Upper lobe of right lung (tissue), 1 donor: ENCODE results near the gene AIG1. TPM values are rescaled to one million over a fixed set of nuclear protein-coding genes. Genes with fewer than 3 reads are reported as not detected.

Experiments
- ATAC-seq: fragments of 200-7000 bp; cut with Tn5 transposase; one replicate; pipeline ENCODE4 v1.9.1; 2020; ENCODE audit warnings: mild to moderate bottlenecking, moderate library complexity
- DNase-seq: peaks from one replicate; pipeline ENCODE4 v3.0.0-alpha.2; 2020
- H3K27ac ChIP-seq: fragments of 200-600 bp; one replicate; pipeline ENCODE4 v1.8.0; 2022
- H3K27me3 ChIP-seq: fragments of 200-600 bp; one replicate; pipeline ENCODE4 v1.8.0; 2022; ENCODE audit warnings: mild to moderate bottlenecking
- H3K36me3 ChIP-seq: fragments of 200-600 bp; one replicate; pipeline ENCODE4 v1.8.0; 2022
- H3K4me1 ChIP-seq: fragments of 200-600 bp; one replicate; pipeline ENCODE4 v1.8.0; 2022
- H3K4me3 ChIP-seq: fragments of 200-600 bp; one replicate; pipeline ENCODE4 v1.8.0; 2022; ENCODE audit warnings: mild to moderate bottlenecking
- H3K9me3 ChIP-seq: fragments of 200-600 bp; one replicate; pipeline ENCODE4 v1.8.0; 2022
- intact Hi-C: fragments of 100-400 bp; cut with DNase I; formaldehyde crosslinking; loops from one replicate; pipeline ENCODE4 v1.11.0; 2022
- total RNA-seq: library from RNA; stranded (reverse); fragmentation: NEBNext Ultra II Directional; extraction: Animal tissue kit (Norgen Biotek cat#: 25700); gene quantifications from one replicate; pipeline ENCODE4 v1.2.1, GENCODE V29; 2021
- TF ChIP-seq, protein P1 (sequence below): fragments of 200-600 bp; IDR thresholded peaks from one replicate; pipeline ENCODE4 v1.8.0; 2022; ENCODE audit warnings: antibody characterized with exemption
- donor health status: DM: no; HTN: yes; CAD: no; lungs with severe emphysema.

The AIG1 gene
- total RNA-seq, 1 donor from 2014 or later: 26.8 TPM

DNA sequence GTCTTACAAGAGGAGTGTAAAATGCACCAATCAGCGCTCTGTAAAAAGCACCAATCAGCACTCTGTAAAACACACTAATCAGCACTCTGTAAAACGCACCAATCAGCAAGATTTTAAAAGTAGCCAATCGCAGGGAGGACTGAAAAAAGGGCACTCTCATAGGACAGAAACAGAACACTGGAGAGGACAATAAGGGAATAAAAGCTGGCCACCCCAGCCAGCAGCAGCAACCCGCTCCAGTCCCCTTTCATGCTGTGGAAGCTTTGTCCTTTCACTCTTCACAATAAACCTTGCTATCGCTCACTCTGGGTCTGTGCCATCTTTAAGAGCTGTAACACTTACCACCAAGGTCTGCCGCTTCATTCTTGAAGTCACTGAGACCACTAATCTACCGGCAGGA is 1.7 kb upstream of the AIG1 start:
- intact Hi-C loops: no loop called here
- H3K36me3 ChIP-seq: no peaks in the 10 kb centered on the region
- no peaks in the 10 kb centered on the region for H3K9me3 ChIP-seq
- H3K27me3 ChIP-seq: no peaks in the 10 kb centered on the region
- ATAC-seq: no peak
- no peak overlapping the region for H3K4me3 ChIP-seq
- H3K27ac ChIP-seq: no peak overlapping the region
- no peak for DNase-seq
- TF ChIP-seq, protein P1, sequence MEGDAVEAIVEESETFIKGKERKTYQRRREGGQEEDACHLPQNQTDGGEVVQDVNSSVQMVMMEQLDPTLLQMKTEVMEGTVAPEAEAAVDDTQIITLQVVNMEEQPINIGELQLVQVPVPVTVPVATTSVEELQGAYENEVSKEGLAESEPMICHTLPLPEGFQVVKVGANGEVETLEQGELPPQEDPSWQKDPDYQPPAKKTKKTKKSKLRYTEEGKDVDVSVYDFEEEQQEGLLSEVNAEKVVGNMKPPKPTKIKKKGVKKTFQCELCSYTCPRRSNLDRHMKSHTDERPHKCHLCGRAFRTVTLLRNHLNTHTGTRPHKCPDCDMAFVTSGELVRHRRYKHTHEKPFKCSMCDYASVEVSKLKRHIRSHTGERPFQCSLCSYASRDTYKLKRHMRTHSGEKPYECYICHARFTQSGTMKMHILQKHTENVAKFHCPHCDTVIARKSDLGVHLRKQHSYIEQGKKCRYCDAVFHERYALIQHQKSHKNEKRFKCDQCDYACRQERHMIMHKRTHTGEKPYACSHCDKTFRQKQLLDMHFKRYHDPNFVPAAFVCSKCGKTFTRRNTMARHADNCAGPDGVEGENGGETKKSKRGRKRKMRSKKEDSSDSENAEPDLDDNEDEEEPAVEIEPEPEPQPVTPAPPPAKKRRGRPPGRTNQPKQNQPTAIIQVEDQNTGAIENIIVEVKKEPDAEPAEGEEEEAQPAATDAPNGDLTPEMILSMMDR: no peak
- H3K4me1 ChIP-seq: no peaks in the 10 kb centered on the region

DNA sequence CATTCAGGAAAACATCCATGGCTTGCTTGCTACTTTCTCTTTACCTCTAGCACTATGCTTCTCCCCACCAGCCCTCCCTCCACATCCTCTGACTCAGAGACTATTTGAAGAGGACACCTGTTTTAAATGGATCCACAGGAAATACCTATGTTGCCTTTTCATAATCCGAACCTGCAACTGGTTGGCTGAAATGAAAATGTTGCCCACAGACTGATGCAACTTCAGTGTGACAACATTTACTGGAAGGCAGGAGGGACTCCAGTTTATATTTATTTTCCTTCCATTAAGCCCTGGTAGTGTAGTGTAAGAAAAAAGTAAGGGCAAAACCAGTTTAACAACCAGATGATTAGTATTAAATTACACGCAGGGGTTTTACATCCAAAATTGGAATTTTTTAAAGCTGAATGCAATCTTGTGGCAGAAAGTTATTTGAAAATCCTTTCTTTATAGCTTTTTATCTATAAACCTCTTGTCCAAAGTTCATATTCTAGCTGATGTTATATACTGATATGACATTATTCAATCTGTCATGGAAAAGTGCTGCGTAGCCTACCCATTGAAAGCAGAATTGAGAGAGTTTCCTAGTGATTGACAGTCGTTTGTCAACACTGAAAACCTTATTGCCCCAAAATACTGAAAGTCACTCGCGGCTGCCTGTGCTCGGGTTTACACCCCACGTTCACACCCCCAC is 881 bp upstream of the AIG1 start:
- ATAC-seq: peak; percentile 39
- TF ChIP-seq, protein P1: no peak
- Histone ChIP-seq H3K9me3 (no peaks in the 10 kb centered on the region), H3K36me3 (no peaks in the 10 kb centered on the region), H3K27ac (peak overlapping the region; percentile 96), H3K4me1 (no peaks in the 10 kb centered on the region), H3K4me3 (peak overlapping the region; percentile 90), H3K27me3 (no peaks in the 10 kb centered on the region)
- intact Hi-C loops: no loop called here
- DNase-seq: no peak

DNA sequence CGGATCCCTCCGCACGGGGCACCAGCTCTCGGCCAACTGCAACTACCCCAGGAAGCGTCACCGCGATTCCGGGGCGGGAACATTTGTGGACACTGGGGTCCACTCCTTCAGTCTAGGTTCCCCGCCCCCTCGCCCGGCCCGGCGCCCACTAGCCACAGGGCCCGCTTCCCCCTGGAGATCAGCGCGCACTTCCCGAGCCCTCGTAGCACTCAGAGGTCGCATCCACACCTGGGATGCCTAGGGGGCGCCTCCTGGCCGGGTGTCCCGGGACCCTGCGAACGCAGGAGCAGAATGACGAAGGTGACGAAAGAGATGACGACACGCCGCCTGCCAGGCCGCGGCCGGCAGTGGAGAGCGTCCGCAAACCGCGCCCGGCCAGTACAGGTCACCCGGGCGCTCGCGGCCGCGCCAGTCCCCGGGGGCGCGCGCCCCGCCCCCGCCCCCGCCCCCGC is 309 bp upstream of the AIG1 start:
- peak; percentile 93 for DNase-seq
- Histone ChIP-seq H3K9me3 (no peaks in the 10 kb centered on the region), H3K4me3 (peak overlapping the region; percentile 90), H3K27ac (peak overlapping the region; percentile 96), H3K27me3 (no peaks in the 10 kb centered on the region), H3K4me1 (no peaks in the 10 kb centered on the region), H3K36me3 (no peaks in the 10 kb centered on the region)
- TF ChIP-seq, protein P1: peak; percentile 28
- peak; percentile 91 for ATAC-seq
- intact Hi-C loops: no loop called here

DNA sequence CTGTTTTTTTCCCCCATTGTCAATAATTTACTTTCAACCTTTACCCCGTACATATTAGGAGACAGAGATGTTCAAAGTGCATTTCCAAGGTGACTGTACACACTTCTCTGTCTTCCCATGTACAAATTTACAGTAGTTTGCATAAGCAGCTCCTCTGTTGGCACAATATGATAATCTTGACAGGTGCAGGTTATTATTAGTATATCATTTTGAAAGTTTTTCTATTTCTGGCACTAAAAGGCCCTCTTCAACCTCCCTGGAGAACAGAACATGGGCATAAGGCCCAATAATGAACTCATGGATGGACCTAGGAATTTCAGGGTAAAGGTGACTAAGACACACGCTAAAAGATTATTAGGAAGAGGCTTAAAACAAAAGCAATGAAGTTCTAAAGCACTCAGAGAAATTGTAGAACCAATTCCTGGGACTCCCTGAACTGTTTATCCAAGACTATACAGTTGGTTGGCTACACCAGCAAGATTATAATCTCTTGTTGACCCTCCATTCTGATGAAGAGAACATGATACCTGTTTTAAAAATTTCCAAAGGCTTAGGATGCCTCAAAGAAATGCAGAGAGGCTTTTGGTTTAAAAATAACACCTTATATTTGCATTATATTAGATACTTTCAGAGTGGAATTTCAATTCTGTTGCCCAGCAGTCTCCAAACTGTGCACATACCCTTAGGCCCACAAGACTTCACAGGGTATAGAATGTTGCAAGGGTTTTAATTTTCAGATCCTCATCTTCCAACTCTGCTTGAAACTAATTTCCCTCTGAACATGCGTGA is 1.1 kb downstream of the AIG1 start:
- no peaks in the 10 kb centered on the region for H3K36me3 ChIP-seq
- H3K27ac ChIP-seq: no peak overlapping the region
- no peaks in the 10 kb centered on the region for H3K27me3 ChIP-seq
- no peak for DNase-seq
- H3K9me3 ChIP-seq: no peaks in the 10 kb centered on the region
- ATAC-seq: no peak
- intact Hi-C loops: no loop called here
- peak overlapping the region; percentile 90 for H3K4me3 ChIP-seq
- H3K4me1 ChIP-seq: no peaks in the 10 kb centered on the region
- TF ChIP-seq, protein P1: no peak

DNA sequence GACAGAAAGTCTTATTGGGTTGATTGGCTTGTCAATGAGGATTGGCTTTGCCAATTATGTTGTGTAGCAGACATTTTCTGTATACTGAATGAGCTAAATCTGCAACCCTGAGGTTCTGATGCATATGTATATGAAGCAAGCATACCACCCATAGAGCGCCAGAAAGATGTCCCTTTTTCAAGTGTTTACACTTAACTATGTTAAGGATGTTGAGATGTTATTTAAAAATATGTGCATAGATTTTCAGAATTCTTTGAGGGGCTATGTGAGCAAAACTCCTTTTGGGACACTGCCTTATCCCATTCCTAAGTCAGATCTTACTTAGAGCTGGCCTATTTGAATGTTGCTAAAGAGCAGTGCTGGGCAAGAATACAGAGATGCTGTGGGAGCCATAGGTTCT is 1.9 kb downstream of the AIG1 start:
- TF ChIP-seq, protein P1: no peak
- intact Hi-C loops: no loop called here
- H3K9me3 ChIP-seq: no peaks in the 10 kb centered on the region
- no peak overlapping the region for H3K27ac ChIP-seq
- DNase-seq: no peak
- H3K4me1 ChIP-seq: no peaks in the 10 kb centered on the region
- no peaks in the 10 kb centered on the region for H3K27me3 ChIP-seq
- no peak for ATAC-seq
- H3K4me3 ChIP-seq: no peak overlapping the region
- H3K36me3 ChIP-seq: no peaks in the 10 kb centered on the region
